ENCODE data around the gene PKP1. TPM values are rescaled to one million over a fixed set of nuclear protein-coding genes. Genes with fewer than 3 reads are reported as not detected.
A peak's percentile ranks its signal among the peaks of the same experiment; 100 is the strongest.

The PKP1 gene
- total RNA-seq, 1 experiment from 2014 or later, result not detected

GRCh38 chr1:201270616-201271390 is 12.5 kb upstream of the PKP1 start:
- Histone ChIP-seq H3K36me3 (no peaks in the 10 kb centered on the region), H3K27me3 (no peaks in the 10 kb centered on the region)
- DNase-seq, result no peak

GRCh38 chr1:201272799-201273198 is 10.5 kb upstream of the PKP1 start:
- no peaks in the 10 kb centered on the region for H3K27me3 ChIP-seq
- no peaks in the 10 kb centered on the region for H3K9me3 ChIP-seq
- H3K36me3 ChIP-seq, result no peaks in the 10 kb centered on the region
- DNase-seq, result no peak
- no peak overlapping the region for H3K4me3 ChIP-seq

More at GRCh38 chr1:201270616-201271390, 12.5 kb upstream of the PKP1 start:
- no peak overlapping the region for H3K4me3 ChIP-seq
- no peaks in the 10 kb centered on the region for H3K9me3 ChIP-seq

- Histone ChIP-seq H3K9me3 (no peaks in the 10 kb centered on the region), H3K4me3 (no peak overlapping the region), H3K36me3 (no peaks in the 10 kb centered on the region), H3K27me3 (no peaks in the 10 kb centered on the region)
- no peak for DNase-seq
Measured at GRCh38 chr1:201274616-201275252, 8.6 kb upstream of the PKP1 start.

- DNase-seq, result peak; percentile 100
- no peak overlapping the region for H3K4me3 ChIP-seq
- H3K27me3 ChIP-seq, result no peaks in the 10 kb centered on the region
- no peaks in the 10 kb centered on the region for H3K36me3 ChIP-seq
- no peaks in the 10 kb centered on the region for H3K9me3 ChIP-seq
Measured at GRCh38 chr1:201275253-201275666, 8.0 kb upstream of the PKP1 start.

GRCh38 chr1:201276891-201277290 is 6.4 kb upstream of the PKP1 start:
- no peak for DNase-seq
- Histone ChIP-seq H3K9me3 (no peaks in the 10 kb centered on the region), H3K4me3 (no peak overlapping the region), H3K36me3 (no peaks in the 10 kb centered on the region), H3K27me3 (no peaks in the 10 kb centered on the region)

GRCh38 chr1:201277441-201277840 is 5.9 kb upstream of the PKP1 start:
- no peaks in the 10 kb centered on the region for H3K27me3 ChIP-seq
- no peaks in the 10 kb centered on the region for H3K9me3 ChIP-seq
- H3K4me3 ChIP-seq, result no peak overlapping the region
- H3K36me3 ChIP-seq, result no peaks in the 10 kb centered on the region
- DNase-seq, result no peak

GRCh38 chr1:201279313-201279712 is 4.0 kb upstream of the PKP1 start:
- Histone ChIP-seq H3K9me3 (no peaks in the 10 kb centered on the region), H3K36me3 (no peaks in the 10 kb centered on the region), H3K27me3 (no peaks in the 10 kb centered on the region), H3K4me3 (no peak overlapping the region)
- DNase-seq, result peak; percentile 67

- Histone ChIP-seq H3K27me3 (no peaks in the 10 kb centered on the region), H3K9me3 (no peaks in the 10 kb centered on the region), H3K4me3 (no peak overlapping the region), H3K36me3 (no peaks in the 10 kb centered on the region)
- no peak for DNase-seq
Measured at GRCh38 chr1:201280884-201281283, 2.4 kb upstream of the PKP1 start.

- Histone ChIP-seq H3K4me3 (no peak overlapping the region), H3K36me3 (no peaks in the 10 kb centered on the region), H3K9me3 (no peaks in the 10 kb centered on the region), H3K27me3 (no peaks in the 10 kb centered on the region)
- DNase-seq, result no peak
Measured at GRCh38 chr1:201281573-201281972, 1.7 kb upstream of the PKP1 start.

GRCh38 chr1:201282216-201282615 is 1.1 kb upstream of the PKP1 start:
- no peak for DNase-seq
- Histone ChIP-seq H3K9me3 (no peaks in the 10 kb centered on the region), H3K36me3 (no peaks in the 10 kb centered on the region), H3K4me3 (no peak overlapping the region), H3K27me3 (no peaks in the 10 kb centered on the region)

GRCh38 chr1:201283836-201284553 is 689 bp downstream of the PKP1 start:
- Histone ChIP-seq H3K27me3 (no peaks in the 10 kb centered on the region), H3K36me3 (no peaks in the 10 kb centered on the region), H3K9me3 (no peaks in the 10 kb centered on the region), H3K4me3 (no peak overlapping the region)
- DNase-seq, result no peak

- Histone ChIP-seq H3K9me3 (no peaks in the 10 kb centered on the region), H3K4me3 (no peak overlapping the region), H3K27me3 (no peaks in the 10 kb centered on the region), H3K36me3 (no peaks in the 10 kb centered on the region)
- DNase-seq, result no peak
Measured at GRCh38 chr1:201284636-201285035, 1.3 kb downstream of the PKP1 start.

- Histone ChIP-seq H3K27me3 (no peaks in the 10 kb centered on the region), H3K36me3 (no peaks in the 10 kb centered on the region), H3K4me3 (no peak overlapping the region), H3K9me3 (no peaks in the 10 kb centered on the region)
- DNase-seq, result no peak
Measured at GRCh38 chr1:201285846-201286245, 2.5 kb downstream of the PKP1 start.

GRCh38 chr1:201286445-201286844 is 3.1 kb downstream of the PKP1 start:
- Histone ChIP-seq H3K36me3 (no peaks in the 10 kb centered on the region), H3K9me3 (no peaks in the 10 kb centered on the region), H3K4me3 (no peak overlapping the region), H3K27me3 (no peaks in the 10 kb centered on the region)
- no peak for DNase-seq

- Histone ChIP-seq H3K9me3 (no peaks in the 10 kb centered on the region), H3K36me3 (no peaks in the 10 kb centered on the region), H3K4me3 (no peak overlapping the region), H3K27me3 (no peaks in the 10 kb centered on the region)
- no peak for DNase-seq
Measured at GRCh38 chr1:201288007-201288406, 4.7 kb downstream of the PKP1 start.

- no peak for DNase-seq
- H3K9me3 ChIP-seq, result no peaks in the 10 kb centered on the region
- H3K36me3 ChIP-seq, result no peaks in the 10 kb centered on the region
- H3K4me3 ChIP-seq, result no peak overlapping the region
- no peaks in the 10 kb centered on the region for H3K27me3 ChIP-seq
Measured at GRCh38 chr1:201288765-201289164, 5.5 kb downstream of the PKP1 start.

GRCh38 chr1:201290551-201290950 is 7.2 kb downstream of the PKP1 start:
- Histone ChIP-seq H3K4me3 (no peak overlapping the region), H3K27me3 (no peaks in the 10 kb centered on the region), H3K36me3 (no peaks in the 10 kb centered on the region)

More at GRCh38 chr1:201290551-201290950, 7.2 kb downstream of the PKP1 start:
- no peak for DNase-seq
- no peaks in the 10 kb centered on the region for H3K9me3 ChIP-seq

Measured in MG63 (cell line).